HG03575 (cell line): ENCODE results near the gene NR1I2.

Experiments used
- ATAC-seq: cut with Tn5 transposase; IDR thresholded peaks from one replicate; pipeline ENCODE4 v1.9.1; 2021; ENCODE audit not compliant: unreplicated experiment, insufficient number of reproducible peaks, low FRiP score; ENCODE audit errors: extremely low read depth

Gene NR1I2

DNA sequence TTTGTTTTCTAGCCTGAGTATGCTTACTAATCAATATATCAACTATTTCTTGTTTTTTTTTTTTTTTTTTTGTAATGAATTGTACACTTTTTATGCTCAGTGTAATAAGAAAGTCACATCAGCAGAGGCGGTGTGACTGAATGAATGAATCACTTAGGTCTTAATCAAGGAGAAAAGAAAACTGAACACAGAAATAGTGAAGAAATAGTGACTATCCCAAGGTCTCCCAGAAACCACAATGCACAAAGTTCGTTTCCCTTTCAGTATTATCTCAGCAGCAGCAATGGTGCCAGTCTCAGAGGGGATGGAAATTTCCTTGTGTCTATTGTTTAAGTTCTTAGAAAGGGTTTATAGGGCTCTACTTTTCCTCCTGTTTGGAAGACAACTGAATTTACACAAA is 80.7 kb downstream of the NR1I2 start:
- no peak for ATAC-seq

- no peak for ATAC-seq
These were observed 82.6 kb downstream of the NR1I2 start for GRCh38 chr3:119864476-119864875.
